Vagina (tissue), 2 donors: Measurements from ENCODE around the gene AGRN. TPM values are rescaled to one million over a fixed set of nuclear protein-coding genes. Genes with fewer than 3 reads are reported as not detected.

Experiments used
- DNase-seq, 2 donors: peaks; one replicate each; pipeline ENCODE4 v3.0.0-alpha.2; 2017; ENCODE audit errors: extremely low spot score in 2 of 2
- H3K27ac ChIP-seq: fragments of 200-600 bp; sonication (generic); one replicate; pipeline ENCODE4 v1.5.1; 2019
- H3K27me3 ChIP-seq: fragments of 200-600 bp; sonication (generic); one replicate; pipeline ENCODE4 v1.5.1; 2019
- H3K36me3 ChIP-seq, 2 donors: fragments of 200-600 bp; sonication (generic); one replicate each; pipeline ENCODE4 v1.5.1; 2017 to 2019
- H3K4me1 ChIP-seq: fragments of 200-600 bp; sonication (generic); one replicate; pipeline ENCODE4 v1.5.1; 2019
- H3K4me3 ChIP-seq, 2 donors: fragments of 200-600 bp; sonication (generic); 1 replicate in 1 of 2; 2 replicates in 1 of 2; pipeline ENCODE4 v1.5.1; 2016 to 2019
- H3K9me3 ChIP-seq: fragments of 200-600 bp; sonication (generic); one replicate; pipeline ENCODE4 v1.5.1; 2019
- CTCF ChIP-seq, 3 experiments: fragments of 450-650 bp in 2 of 3; fragments of 200-600 bp in 1 of 3; sonication (generic) in 1 of 3; IDR thresholded peaks; one replicate each; pipeline ENCODE4 v1.5.1; 2017 to 2019; ENCODE audit warnings: antibody characterized with exemption in 3 of 3, mild to moderate bottlenecking in 2 of 3, moderate library complexity in 2 of 3
- POLR2A ChIP-seq, 2 donors: fragments of 450-650 bp; IDR thresholded peaks; one replicate each; pipeline ENCODE4 v1.6.1; 2017; ENCODE audit warnings: antibody characterized with exemption in 2 of 2, mild to moderate bottlenecking in 2 of 2, moderate library complexity in 2 of 2
- POLR2AphosphoS5 ChIP-seq, 2 donors: sonication (generic); formaldehyde crosslinking; IDR thresholded peaks; one replicate each; pipeline ENCODE4 v1.9.0; 2017; ENCODE audit warnings: antibody characterized with exemption in 2 of 2, mild to moderate bottlenecking in 2 of 2, low read depth in 1 of 2; ENCODE audit not compliant: insufficient read depth in 1 of 2
- intact Hi-C: fragments of 100-400 bp; cut with DNase I; formaldehyde crosslinking; loops from one replicate; pipeline ENCODE4 v1.15.1; 2023
- total RNA-seq: library from RNA; depleted of rRNA; stranded (reverse); fragments of >200 nt; gene quantifications from one replicate; pipeline ENCODE4 v1.2.3, GENCODE V29; 2016

The AGRN gene
- 25.5 TPM for total RNA-seq

GRCh38 chr1:1020000-1020404 lies at the start of gene AGRN:
AGRN (plus strand) TSS chr1:1020120; CDS start chr1:1020173, 53 bp downstream.
- intact Hi-C loops, result no loop called here
- Histone ChIP-seq H3K36me3 (no peaks in the 10 kb centered on the region), H3K4me1 (peaks cover 39% of the 10 kb centered on the region), H3K27ac (peak within 1 kb of the TSS; percentile 95), H3K27me3 (no peaks in the 10 kb centered on the region), H3K4me3 (peak within 1 kb of the TSS; percentile 57 to 88), H3K9me3 (no peaks in the 10 kb centered on the region)
- TF ChIP-seq POLR2AphosphoS5 (IDR thresholded peaks at IDR 0.05; ENCODE audit: insufficient read depth in 1 of 2, low read depth in 1 of 2) (no peak), CTCF (IDR thresholded peaks at IDR 0.05) (no peak), POLR2A (IDR thresholded peaks at IDR 0.05) (no peak)
- DNase-seq, result no peak

GRCh38 chr1:970242-970972 lies 49.5 kb upstream of the AGRN start:
- H3K4me1 ChIP-seq, result peaks cover 39% of the 10 kb centered on the region
- H3K27ac ChIP-seq, result no peak overlapping the region
- DNase-seq, result no peak
- TF ChIP-seq CTCF (IDR thresholded peaks at IDR 0.05), result no peak
- no peak for TF ChIP-seq POLR2A (IDR thresholded peaks at IDR 0.05)
- no peak for TF ChIP-seq POLR2AphosphoS5 (IDR thresholded peaks at IDR 0.05; ENCODE audit: insufficient read depth in 1 of 2, low read depth in 1 of 2)
- H3K9me3 ChIP-seq, result no peaks in the 10 kb centered on the region
- no peaks in the 10 kb centered on the region for H3K36me3 ChIP-seq
- peaks cover 4% of the 10 kb centered on the region for H3K27me3 ChIP-seq
- intact Hi-C loops, result no loop called here
- no peak overlapping the region for H3K4me3 ChIP-seq

GRCh38 chr1:970973-971730 lies 48.8 kb upstream of the AGRN start:
- Histone ChIP-seq H3K27me3 (peaks cover 4% of the 10 kb centered on the region), H3K36me3 (no peaks in the 10 kb centered on the region), H3K4me3 (no peak overlapping the region), H3K27ac (no peak overlapping the region), H3K4me1 (peaks cover 41% of the 10 kb centered on the region), H3K9me3 (no peaks in the 10 kb centered on the region)
- intact Hi-C loops, result no loop called here
- TF ChIP-seq POLR2AphosphoS5 (IDR thresholded peaks at IDR 0.05; ENCODE audit: insufficient read depth in 1 of 2, low read depth in 1 of 2) (no peak), POLR2A (IDR thresholded peaks at IDR 0.05) (no peak), CTCF (IDR thresholded peaks at IDR 0.05) (no peak)
- DNase-seq, result no peak

- Histone ChIP-seq H3K27ac (no peak overlapping the region), H3K27me3 (peaks cover 4% of the 10 kb centered on the region), H3K9me3 (no peaks in the 10 kb centered on the region), H3K4me3 (no peak overlapping the region), H3K4me1 (peaks cover 39% of the 10 kb centered on the region), H3K36me3 (no peaks in the 10 kb centered on the region)
- intact Hi-C loops, result no loop called here
- no peak for TF ChIP-seq POLR2A (IDR thresholded peaks at IDR 0.05)
- no peak for TF ChIP-seq CTCF (IDR thresholded peaks at IDR 0.05)
- no peak for TF ChIP-seq POLR2AphosphoS5 (IDR thresholded peaks at IDR 0.05; ENCODE audit: insufficient read depth in 1 of 2, low read depth in 1 of 2)
- DNase-seq, result no peak
Observed at GRCh38 chr1:971751-972506, 48.0 kb upstream of the AGRN start.
